Amniotic stem cell (primary cell): ENCODE data around the gene TTLL13.

Experiments used
- DNase-seq: peaks from one replicate; lab custom pipeline; 2025; lab: John Stamatoyannopoulos, UW

TTLL13 gene, protein sequence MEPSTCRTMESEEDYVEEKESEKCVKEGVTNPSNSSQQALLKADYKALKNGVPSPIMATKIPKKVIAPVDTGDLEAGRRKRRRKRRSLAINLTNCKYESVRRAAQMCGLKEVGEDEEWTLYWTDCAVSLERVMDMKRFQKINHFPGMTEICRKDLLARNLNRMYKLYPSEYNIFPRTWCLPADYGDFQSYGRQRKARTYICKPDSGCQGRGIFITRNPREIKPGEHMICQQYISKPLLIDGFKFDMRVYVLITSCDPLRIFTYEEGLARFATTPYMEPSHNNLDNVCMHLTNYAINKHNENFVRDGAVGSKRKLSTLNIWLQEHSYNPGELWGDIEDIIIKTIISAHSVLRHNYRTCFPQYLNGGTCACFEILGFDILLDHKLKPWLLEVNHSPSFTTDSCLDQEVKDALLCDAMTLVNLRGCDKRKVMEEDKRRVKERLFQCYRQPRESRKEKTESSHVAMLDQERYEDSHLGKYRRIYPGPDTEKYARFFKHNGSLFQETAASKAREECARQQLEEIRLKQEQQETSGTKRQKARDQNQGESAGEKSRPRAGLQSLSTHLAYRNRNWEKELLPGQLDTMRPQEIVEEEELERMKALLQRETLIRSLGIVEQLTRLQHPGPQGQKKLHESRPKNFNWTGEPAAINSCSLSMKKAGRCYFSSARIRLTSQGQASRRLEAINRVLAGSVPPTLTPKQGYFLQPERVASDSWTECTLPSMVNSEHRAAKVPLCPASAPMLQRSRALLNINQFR

DNA sequence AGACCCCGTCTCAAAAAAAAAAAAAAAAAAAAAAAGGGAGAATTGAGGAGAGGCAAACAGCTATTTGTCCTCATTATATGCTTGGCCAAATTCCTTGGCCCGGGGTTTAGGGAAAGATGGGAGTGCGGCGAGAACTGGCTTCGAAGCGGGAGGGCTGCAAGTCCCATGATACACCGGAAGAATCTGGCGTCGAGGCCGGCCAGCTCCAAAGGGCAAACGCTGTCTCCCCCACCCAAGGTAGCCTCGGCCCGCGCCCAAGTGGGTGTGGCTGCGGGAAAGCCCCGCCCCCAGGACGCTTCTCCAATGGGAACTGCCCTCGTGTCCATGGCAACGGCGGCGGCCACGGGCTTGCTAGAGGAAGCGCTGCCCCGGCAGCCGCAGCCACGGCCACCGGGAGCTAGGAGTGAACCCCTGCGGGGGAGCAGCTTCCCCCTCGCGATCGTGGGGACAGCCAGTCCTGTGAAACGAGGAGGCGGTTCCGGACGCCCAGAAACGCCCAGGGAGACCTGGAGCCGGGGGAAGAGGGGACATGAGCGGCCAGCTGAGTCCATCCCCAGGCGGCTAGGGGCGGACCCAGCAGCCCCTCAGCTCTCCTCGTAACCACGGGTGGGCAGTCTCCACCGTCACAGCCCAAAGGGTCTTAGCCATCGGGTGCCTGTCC lies at the start of gene TTLL13:
Gene TTLL13, plus strand, starts transcription at position 354 of the 661 bp plus-strand sequence. CDS start 1,075 bp downstream, outside the sequence.
- peak; percentile 28 for DNase-seq

DNA sequence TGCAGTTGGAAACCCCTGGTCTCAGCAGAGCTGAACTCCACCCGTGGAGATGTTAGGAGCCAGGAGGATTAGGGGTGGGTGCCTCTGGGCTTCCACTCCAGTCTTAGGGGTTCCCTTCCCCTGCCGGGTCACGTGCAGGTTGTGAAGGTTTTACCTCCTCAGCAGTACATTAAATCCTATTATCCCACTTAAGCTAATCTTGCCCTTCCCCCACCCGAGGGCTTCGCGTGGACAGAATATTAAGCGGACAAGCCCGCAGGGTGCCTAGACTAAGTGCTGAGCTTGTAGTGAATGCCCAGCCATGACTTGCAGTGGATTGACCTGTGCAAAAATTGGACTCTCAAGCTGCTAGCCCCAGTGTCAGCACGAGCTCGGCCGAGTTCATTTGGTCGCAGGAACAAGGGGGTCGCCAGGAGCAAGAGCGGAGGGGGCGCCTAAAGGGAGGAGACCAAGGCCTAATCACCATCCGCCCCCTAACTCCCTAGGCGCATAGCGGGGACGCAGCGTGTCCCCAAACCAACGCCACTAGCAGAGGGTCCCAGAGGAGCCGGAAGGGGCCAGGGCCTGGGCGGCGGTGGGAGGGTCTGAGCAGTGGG lies 48.7 kb upstream of the TTLL13 start:
- no peak for DNase-seq

DNA sequence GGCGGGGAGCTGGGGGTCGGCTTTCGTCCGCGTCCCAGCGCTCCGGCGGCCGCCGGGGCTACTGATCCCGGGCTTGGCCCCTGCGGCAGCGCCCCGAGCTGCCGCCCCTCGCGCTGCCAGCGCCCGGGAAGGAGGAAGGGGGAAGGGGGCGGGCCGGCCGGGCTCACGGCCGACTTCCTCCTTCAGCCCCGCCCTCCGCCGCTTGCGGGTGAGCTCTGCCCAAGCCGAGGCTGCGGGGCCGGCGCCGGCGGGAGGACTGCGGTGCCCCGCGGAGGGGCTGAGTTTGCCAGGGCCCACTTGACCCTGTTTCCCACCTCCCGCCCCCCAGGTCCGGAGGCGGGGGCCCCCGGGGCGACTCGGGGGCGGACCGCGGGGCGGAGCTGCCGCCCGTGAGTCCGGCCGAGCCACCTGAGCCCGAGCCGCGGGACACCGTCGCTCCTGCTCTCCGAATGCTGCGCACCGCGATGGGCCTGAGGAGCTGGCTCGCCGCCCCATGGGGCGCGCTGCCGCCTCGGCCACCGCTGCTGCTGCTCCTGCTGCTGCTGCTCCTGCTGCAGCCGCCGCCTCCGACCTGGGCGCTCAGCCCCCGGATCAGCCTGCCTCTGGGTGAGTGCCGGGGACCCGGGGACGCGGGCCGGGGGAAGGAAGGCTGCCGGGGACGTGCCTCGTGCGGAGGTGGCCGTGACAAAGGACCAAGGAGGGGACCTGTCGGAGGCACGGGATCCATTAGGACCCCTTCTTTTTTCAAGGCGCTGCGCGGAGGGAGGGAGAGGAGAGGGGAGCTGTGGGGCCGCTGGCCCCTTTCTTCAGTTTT lies 48.0 kb upstream of the TTLL13 start, which contains the start of gene SEMA4B:
Gene SEMA4B, plus strand, starts transcription at position 201 of the 814 bp plus-strand sequence. Its CDS starts 249 bp downstream, at position 450.
- DNase-seq, result no peak

DNA sequence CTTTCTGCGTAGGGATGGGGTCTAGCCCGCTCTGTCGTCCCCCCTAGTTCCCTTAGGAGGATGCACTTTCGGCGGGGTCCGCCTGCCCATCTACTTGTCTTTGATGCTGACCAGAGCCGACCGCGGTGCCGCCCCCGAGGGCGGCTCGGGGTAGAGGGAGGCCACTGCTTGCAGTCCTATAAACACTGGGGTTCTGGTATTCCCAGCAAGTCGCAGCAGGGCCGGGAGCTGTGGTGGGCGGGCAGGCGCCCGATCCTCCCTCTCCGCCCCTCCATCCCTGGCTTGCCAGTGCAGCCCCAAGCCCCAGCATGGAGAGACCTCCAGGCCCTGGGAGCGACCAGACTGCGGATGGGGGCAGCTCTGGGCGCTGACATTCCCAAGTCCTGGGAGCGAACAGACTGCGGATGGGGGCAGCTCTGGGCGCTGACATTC lies 47.4 kb upstream of the TTLL13 start:
- DNase-seq, result no peak

DNA sequence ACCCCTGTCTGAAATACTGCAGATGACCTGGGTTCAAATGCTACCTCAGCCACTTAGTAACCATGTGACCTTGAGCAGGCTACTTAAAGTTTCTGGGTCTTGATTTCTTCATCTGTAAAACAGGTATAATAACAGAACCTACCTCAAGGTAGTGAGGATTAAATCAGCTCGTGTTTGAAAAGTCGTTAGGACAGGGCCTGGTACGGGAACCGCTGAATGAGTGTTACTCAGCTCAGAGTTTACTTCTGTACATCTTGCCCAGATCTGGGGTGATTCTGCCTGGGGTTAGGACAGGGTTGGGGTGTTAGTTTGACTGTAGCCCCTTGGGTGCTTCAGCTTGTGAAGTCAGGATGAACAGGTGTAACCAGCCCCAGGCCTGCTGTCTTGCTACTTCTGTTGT lies 46.4 kb upstream of the TTLL13 start:
- DNase-seq, result no peak

DNA sequence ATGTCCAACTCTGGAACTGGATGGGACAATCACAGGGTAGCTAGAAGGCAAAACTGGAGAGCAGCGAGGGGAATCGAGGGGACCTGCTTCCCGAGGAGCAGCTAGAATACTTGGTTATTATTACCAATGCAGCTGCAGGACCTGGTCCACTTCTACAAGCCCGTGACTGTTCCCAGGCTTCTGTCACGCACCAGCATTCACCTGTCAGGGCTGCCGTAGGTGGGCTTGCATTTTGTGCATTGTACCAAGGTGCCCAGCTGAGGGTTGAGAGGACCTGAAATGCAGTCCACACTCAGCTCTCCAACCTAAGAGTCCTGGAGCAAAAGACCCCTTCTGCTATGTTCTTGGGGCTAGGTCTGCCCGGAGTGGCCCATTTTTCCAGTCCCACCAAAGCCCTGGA lies 45.9 kb upstream of the TTLL13 start:
- DNase-seq, result no peak

DNA sequence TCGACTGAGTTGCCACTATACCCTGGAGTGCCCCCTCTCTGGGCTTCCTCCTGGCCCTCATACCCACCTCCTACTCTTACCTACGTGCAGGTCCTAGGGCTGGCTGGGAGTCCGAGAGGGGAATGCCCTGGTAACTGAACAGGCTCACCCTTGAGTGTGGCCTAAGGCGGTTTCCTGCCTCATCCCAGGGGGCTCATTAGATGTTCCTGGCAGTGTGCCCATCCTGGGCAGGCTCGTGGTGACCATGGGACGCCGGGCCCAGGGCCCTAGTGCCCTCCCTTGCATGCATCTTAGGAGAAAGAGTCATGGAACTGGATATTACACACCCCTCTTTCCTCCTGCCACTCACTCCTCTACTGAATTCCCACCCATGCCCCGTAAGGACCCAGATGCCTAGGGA lies 45.4 kb upstream of the TTLL13 start:
- DNase-seq, result no peak

DNA sequence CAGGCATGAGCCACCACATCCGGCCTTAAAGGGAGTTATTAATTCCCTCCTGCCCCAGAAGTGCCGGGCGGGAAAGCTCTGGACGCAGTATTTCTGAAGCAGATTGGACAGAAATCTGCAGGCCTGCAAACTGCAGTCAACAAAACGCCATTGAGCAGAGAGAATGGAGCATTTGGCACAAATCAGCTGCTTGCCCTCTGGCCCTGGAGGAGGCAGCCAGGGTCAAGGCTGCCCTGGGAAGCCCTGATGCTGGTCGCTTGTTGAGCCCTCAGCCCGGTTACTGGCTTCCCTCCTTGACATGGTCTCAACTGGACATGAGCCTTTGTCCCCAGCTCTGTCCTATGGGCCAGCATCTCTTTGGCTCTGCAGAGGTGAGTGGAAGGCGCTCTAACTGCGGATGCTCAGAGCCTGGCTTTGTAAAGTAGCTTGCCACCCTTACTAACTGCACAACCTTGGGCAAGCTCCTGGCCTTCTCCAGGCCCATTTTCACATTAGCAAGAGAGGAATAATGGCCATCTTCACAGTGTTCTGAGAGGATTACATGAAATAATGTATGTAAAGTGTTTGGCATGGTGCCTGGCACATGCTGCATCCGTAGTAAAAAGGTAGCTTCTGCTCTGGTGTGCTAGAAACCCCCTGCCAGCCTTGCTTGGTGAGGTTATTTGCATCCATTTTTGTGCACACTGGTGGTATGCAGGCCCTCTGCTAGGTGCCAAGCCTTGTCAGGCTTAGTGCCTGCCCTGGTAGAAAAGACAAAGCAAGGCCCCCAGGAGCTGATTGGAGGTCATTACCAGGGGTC lies 44.1 kb upstream of the TTLL13 start:
- no peak for DNase-seq

DNA sequence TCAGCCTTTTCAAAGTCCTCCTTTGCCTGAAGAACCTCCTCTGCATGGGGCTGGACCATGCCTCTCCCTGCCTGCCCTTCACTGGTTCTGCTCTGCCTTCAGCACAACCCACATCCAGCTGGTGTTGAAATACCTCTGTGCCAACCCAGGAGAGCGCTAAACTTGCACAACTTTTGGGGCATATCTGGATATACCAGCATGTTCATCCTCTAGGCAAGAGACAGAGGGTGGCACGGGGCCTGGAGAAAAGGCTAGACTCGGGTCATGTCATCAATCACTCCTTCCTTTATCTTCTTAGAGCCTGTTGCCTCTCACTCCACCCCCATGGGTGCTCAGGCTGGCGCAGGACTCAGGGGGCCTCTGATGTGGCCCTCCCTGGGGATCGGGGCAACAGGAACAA lies 43.5 kb upstream of the TTLL13 start:
- no peak for DNase-seq

DNA sequence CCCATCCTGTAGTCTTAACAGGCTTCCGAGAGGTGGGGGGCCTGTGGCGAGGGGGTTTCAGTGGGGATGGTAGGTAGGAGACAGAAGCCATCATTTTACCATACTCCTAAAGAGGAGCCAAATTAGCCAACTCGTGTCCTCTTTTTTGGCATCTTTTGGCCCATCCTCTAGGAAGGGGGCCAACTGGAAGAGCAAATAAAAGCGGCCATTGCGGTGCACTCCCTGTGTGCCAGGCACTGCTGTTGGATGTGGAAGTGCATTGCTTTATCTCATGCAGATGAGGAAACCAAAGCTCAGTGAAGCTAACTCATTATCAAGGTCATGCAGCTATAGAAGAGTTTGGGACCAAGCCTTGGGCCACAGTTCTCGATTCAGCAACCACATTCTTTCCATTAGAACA lies 42.1 kb upstream of the TTLL13 start:
- DNase-seq, result no peak

DNA sequence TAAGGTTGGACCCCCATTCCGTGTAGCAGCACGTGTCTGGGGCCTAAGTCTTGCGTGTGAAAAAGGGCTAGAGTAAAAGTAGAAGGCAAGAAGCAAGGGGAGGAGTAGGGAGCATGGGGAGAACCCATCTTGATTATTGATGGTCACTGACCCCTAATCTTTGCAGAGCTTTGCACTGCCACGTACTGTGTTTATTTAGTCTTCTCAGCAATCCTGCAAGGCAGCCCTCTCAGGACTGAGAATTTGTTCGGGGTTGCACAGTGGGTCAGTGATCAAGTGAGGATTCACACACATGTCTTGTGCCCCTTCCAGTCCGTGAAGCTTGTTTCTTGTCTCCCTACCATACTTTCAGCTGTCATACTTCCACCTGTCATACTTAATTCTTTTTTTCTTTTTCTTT lies 41.0 kb upstream of the TTLL13 start:
- no peak for DNase-seq

DNA sequence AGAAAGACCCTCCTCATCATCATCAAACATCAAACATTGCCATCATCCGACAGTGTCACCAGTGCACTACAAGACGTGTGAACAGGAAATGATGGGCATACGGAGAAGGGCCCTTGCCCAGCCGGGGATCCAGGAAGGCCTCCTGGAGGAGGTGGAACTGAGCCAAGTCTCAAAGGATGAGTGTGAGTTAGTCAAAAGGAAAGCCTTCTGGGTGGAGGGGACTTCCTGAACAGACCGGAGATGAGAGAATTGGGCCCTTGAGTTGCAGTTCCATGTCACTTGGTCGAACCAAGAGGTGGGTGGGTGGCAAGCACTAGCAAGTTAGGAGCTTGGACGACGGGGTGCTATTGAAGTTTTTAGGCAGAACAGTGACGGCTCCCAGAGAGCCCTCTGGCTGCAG lies 39.8 kb upstream of the TTLL13 start:
- no peak for DNase-seq

DNA sequence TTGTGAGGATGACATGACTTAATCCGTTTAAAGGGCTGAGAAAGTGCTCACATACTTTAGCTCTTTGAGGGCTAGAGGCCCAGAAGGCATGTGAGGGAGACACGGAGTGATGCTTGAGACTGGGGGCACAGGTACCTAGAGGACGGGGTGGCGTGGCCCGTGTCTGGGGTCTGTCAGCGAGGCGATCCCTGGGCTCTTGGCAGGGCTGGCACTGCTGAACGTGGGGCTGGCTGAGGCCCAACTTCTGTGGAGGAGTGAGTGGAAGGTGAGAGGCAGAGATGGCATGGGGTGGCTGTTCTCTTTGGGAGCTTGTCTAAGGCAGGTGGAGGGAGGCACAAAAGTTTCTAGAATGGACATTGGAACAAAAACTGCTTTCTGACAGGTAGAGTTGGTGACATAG lies 38.8 kb upstream of the TTLL13 start:
- no peak for DNase-seq

DNA sequence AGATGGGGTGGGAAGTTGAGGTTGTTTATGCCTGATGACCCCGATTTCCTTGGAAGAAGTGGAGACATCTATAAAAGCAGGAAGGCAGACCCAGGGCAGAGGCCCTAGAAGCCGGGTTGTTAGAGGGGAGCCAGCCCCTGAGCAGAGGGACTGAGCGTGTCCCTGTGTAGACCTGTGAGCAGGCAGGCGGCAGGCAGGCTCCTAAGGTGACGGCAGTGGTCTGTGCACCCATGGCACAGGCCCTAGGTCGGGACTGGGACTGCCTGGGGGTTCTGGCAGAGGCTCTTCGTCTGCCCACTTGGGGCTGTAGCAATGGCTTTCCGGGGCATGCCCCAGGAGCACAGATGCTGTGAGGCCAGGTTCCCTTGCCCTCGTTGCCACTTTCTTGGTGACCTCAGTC lies 38.3 kb upstream of the TTLL13 start:
- no peak for DNase-seq

DNA sequence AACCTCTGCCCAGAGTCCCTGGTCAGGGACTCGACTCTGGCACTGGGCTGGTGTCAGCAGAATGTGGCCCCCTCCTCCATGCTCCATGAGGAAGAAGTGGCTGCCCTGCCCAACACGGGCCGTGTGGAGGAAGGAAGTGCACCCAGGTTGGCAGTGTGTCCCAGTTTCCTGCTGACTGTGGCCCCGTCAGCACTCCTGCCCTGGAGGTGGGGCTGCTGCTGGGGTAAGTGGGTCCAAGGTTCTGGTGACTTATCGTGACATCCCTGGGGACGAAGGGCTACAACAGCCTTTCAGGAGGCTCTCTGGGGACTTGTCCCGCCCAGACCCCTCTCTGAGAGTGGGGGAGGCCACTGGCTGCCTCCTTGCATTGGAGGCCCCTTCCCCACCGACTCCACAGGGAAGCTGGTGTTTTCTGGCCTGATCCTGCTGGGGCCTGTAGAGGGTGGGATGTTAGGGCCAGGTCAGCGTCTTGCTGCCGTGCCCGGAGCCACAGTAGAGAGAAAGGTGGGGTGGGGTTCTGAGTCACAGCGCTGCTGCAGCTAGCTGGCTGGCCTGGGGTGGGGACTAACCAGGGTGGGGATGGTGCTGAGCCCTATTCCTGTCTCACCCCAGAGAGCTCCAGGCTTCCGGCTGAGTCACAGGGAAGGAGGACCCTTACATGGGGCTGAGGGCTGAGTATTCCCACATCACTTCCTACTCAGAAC lies 37.8 kb upstream of the TTLL13 start:
- peak; percentile 18 for DNase-seq

DNA sequence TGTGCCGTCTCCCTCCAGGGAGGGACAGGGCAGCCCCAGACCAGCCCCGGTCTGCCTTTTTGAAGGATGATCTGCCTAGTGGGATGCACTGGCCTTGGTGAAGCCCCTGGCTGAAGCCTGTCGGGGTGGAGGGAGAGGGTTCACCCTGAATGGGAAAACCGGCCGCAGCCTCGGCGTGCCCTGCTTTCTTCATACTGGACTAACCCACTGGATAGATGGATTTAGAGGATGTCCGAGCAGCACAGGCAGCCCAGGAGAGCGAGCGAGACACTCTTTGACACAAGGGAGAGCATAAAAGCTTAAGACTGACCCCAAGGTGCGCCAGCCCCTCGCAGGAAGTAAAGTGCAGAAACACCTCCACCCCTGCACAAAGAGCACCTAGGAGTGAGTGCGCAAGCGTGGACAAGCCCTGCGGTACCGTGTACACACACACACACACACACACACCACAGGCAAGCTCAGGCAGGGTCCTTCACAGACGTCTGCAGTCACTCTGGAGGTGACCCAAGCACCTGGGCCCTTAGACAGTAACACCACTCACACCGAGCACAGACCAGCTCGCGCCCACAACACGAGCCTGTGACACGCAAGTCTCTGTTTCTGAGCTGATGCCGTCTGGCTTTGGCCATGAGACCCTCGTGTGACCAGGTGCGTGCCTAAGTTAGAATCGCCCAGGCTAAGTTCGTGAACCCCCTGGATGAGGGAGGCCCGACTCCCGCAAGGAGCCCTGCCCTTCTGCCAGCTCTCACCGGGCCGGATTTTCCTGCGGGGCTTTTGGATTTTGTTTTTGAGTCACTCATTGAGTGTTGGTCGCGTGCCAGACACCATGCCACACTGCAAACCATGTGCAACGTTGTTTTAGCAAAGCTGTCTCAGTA lies 36.9 kb upstream of the TTLL13 start:
- no peak for DNase-seq

DNA sequence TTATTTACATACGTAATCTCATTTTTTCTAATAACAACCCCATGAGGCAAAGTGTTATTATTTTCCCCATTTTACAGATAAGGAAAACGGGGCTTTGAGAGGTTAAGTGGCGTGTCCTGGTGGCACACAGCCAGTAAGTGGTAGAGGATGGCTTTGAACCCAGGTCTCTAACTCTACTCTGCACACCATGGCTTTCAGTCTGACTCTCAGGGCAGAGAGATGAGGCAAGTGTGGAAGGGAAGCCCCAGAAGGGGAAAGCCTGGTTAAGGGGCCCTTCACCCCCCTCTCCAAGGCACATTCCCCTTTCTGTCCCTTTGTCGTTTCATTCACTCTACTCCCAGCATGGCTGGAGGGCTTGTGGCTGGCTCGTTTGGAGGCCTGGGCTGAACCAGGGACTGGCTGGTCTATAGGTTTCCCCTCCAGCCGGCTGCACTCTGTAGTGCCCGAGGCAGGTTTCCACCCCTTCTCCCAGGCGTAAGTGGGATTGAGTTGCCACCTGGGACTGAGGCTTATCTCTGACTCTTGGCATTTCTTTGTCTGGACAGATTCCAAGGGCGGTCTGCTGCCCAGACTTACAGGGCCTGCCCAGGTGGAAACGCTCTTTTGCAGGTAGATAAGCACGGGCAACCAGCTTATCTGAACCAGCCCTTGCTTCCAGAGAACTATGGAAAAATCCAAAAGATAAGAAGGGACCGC lies 36.1 kb upstream of the TTLL13 start:
- DNase-seq, result no peak

DNA sequence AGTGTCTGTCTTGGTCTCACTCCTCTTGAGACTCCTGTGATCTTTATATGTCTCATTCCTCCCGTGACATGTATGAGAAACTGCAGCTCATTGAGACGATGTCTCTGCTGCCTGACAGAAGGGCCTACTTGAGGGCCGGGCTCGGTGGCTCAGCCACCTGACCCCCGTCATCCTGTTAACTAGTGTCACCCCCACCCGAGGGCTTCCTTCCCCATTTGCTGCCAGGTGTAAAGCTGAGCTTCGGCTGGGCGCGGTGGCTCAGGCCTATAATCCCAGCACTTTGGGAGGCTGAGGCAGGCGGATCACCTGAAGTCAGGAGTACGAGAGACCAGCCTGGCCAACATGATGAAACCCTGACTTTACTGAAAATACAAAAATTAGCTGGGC lies 35.5 kb upstream of the TTLL13 start:
- no peak for DNase-seq
